Stimulated activated CD8-positive, alpha-beta memory T cell treated with anti-CD3 and anti-CD28 coated beads, Interleukin-7, amount 100 ng/mL, for 48 hours (primary cell): ENCODE data around the gene ADORA3.
A peak's percentile ranks its signal among the peaks of the same experiment; 100 is the strongest.
"Not testable (repeated sequence)": the region's sequence is repeated elsewhere in the genome, so short reads cannot be mapped to it uniquely, and the experiment has no call there.

Source experiments
- DNase-seq, 2 donors: peaks; one replicate each; pipeline ENCODE4 v3.0.0-alpha.2; 2020; ENCODE audit warnings: low read depth in 1 of 2; ENCODE audit errors: extremely low read depth in 1 of 2

Gene ADORA3

GRCh38 chr1:111503585-111504060 lies at the start of gene ADORA3, which contains the start of gene TMIGD3:
TSS of gene ADORA3 (minus strand) at chr1:111503633. CDS start at chr1:111503354, 279 bp downstream.
TSS of gene TMIGD3 (minus strand) at chr1:111503633. CDS start at chr1:111503354, 279 bp downstream.
- DNase-seq: no peak

GRCh38 chr1:111553196-111553595 lies 49.8 kb upstream of the ADORA3 start:
- no peak for DNase-seq

- DNase-seq: no peak
Measured at GRCh38 chr1:111552587-111552986, 49.2 kb upstream of the ADORA3 start.

GRCh38 chr1:111551623-111552411 lies 48.4 kb upstream of the ADORA3 start:
- DNase-seq: no peak

- DNase-seq: not testable (repeated sequence)
Measured at GRCh38 chr1:111547786-111548185, 44.4 kb upstream of the ADORA3 start.

- no peak for DNase-seq
Measured at GRCh38 chr1:111542187-111542586, 38.8 kb upstream of the ADORA3 start.

- DNase-seq: no peak
Measured at GRCh38 chr1:111541721-111542120, 38.3 kb upstream of the ADORA3 start.

GRCh38 chr1:111540928-111541327 lies 37.5 kb upstream of the ADORA3 start:
- no peak for DNase-seq

GRCh38 chr1:111538343-111539025 lies 35.1 kb upstream of the ADORA3 start:
- DNase-seq: no peak

- no peak for DNase-seq
Measured at GRCh38 chr1:111535256-111536191, 32.1 kb upstream of the ADORA3 start.

- DNase-seq: no peak
Measured at GRCh38 chr1:111520053-111520452, 16.6 kb upstream of the ADORA3 start.

GRCh38 chr1:111517469-111518225 lies 14.2 kb upstream of the ADORA3 start:
- no peak for DNase-seq

GRCh38 chr1:111516005-111516535 lies 12.6 kb upstream of the ADORA3 start:
- DNase-seq: peak in 1 of 2 donors; percentile 28

GRCh38 chr1:111515291-111516004 lies 12.0 kb upstream of the ADORA3 start:
- peak in 1 of 2 donors; percentile 30 for DNase-seq

GRCh38 chr1:111513410-111514020 lies 10.1 kb upstream of the ADORA3 start:
- no peak for DNase-seq

GRCh38 chr1:111512931-111513330 lies 9.5 kb upstream of the ADORA3 start:
- no peak for DNase-seq

- DNase-seq: no peak
Measured at GRCh38 chr1:111512132-111512889, 8.9 kb upstream of the ADORA3 start.

- DNase-seq: no peak
Measured at GRCh38 chr1:111511370-111511769, 7.9 kb upstream of the ADORA3 start.
